ENCODE measurements around the gene SLC4A8. TPM values are rescaled to one million over a fixed set of nuclear protein-coding genes. Genes with fewer than 3 reads are reported as not detected.

Gene SLC4A8
- polyA plus RNA-seq, 1 donor (not counting 4 experiments of a cell fraction or from before 2014, with no cell fraction given) = 2.3 TPM

DNA sequence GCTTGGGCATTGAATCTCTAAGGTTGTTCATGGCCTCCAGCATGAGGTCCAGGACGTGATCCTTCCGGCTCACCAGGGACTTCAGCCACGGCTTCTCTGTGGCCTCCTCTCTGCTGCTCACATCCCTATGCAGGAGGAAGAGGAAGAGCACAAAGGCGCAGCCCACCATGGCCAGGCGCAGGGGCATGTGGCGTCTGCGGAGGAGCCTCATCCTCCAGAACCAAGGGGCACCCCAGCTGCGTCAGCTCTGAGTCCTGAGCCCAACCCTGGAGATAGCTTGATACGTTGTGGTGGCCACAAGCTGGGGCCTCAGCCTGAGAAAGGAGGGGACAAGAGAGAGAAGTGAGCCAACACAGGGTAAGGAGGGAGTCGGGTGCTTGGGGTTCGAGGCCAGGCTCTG, 45.1 kb upstream of the SLC4A8 start:
- no peak for FAIRE-seq

DNA sequence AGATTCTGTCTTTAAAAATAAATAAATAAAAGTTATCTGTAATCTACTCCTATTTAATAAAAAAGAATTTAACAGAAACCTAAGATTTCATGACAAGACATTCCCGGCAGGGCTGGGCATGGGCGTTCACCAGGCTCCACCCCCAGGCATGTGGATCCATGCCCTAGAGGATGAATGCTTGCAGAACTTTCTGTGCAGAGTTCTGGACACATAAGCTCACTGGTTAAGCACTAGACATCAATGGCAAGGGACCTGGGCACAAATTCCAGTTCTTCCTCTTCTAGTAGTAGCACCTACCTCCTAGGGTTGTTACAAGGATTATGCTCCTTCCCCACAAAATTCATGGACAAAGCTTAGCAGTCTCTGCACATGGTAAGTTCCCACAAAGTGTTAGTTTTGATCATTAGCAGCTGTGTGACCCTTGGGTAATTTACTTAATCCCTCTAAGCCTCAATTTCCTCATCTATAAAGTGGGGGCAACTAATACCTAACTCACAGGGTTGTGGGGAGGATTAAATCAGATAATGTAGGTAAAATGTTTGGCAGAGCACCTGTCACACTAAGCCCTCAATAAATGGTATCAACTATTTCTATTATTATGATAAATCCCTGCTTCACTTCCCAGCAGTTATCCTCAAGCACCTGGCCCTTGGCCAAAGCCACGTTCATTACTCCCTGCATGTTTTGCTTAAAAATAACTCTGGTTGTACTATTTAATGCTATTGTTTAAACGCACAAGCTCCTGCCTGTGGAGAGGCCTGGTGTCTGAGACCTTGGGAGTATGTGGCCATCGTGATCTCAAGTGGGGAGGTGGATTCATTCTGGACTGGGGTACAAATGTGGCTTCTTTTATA, 43.2 kb upstream of the SLC4A8 start:
- no peak for DNase-seq (ENCODE audit: low read depth, low spot score)
- H3K27me3 ChIP-seq (ENCODE audit: control insufficient read depth, extremely low read depth, insufficient read depth, low read length) = no peaks in the 10 kb centered on the region
- peaks cover 9% of the 10 kb centered on the region for H3K79me2 ChIP-seq (ENCODE audit: control insufficient read depth, insufficient read depth, low read length)
- H3K36me3 ChIP-seq (ENCODE audit: control insufficient read depth in 2 of 2, extremely low read depth in 1 of 2, insufficient read depth in 2 of 2, low read length in 2 of 2) = peaks cover 36 to 50% of the 10 kb centered on the region in 2 experiments
- no peak for FAIRE-seq
- no peaks in the 10 kb centered on the region for H3K9me1 ChIP-seq (ENCODE audit: control insufficient read depth, extremely low read depth, insufficient read depth, low read length)
- H3K9ac ChIP-seq (ENCODE audit: control insufficient read depth, extremely low read depth, insufficient read depth, low read length) = no peak overlapping the region
- H4K20me1 ChIP-seq (ENCODE audit: control insufficient read depth, extremely low read depth, insufficient read depth, low read length) = peaks cover 2% of the 10 kb centered on the region
- no peak overlapping the region for H3K27ac ChIP-seq (ENCODE audit: control insufficient read depth, insufficient read depth, low read length)
- dilution Hi-C loops (cut with MboI; ENCODE audit: extremely low pct_ligation_motif_present, low sequenced_read_pairs) = no loop called here
- no peak overlapping the region for H3K4me3 ChIP-seq (ENCODE audit: control insufficient read depth in 2 of 3, extremely low read depth in 1 of 3, insufficient read depth in 2 of 3, low read depth in 1 of 3, low read length in 3 of 3)
- peaks cover 18% of the 10 kb centered on the region for H3K4me1 ChIP-seq (ENCODE audit: control insufficient read depth, extremely low read depth, insufficient read depth, low read length)
- H3K4me2 ChIP-seq (ENCODE audit: control insufficient read depth, extremely low read depth, insufficient read depth, low read depth, low read length) = no peak overlapping the region
- no peaks in the 10 kb centered on the region for H3K9me3 ChIP-seq (ENCODE audit: control insufficient read depth, low read depth, low read length)
- TF ChIP-seq, protein P1, sequence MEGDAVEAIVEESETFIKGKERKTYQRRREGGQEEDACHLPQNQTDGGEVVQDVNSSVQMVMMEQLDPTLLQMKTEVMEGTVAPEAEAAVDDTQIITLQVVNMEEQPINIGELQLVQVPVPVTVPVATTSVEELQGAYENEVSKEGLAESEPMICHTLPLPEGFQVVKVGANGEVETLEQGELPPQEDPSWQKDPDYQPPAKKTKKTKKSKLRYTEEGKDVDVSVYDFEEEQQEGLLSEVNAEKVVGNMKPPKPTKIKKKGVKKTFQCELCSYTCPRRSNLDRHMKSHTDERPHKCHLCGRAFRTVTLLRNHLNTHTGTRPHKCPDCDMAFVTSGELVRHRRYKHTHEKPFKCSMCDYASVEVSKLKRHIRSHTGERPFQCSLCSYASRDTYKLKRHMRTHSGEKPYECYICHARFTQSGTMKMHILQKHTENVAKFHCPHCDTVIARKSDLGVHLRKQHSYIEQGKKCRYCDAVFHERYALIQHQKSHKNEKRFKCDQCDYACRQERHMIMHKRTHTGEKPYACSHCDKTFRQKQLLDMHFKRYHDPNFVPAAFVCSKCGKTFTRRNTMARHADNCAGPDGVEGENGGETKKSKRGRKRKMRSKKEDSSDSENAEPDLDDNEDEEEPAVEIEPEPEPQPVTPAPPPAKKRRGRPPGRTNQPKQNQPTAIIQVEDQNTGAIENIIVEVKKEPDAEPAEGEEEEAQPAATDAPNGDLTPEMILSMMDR (optimal IDR thresholded peaks at IDR 0.05 in 1 of 3, IDR thresholded peaks at IDR 0.05 in 1 of 3, conservative IDR thresholded peaks at IDR 0.05 in 1 of 3; ENCODE audit: extremely low read depth in 1 of 3, insufficient read depth in 2 of 3, low read length in 3 of 3) = no peak
- no peak for TF ChIP-seq EZH2 (IDR thresholded peaks at IDR 0.05; ENCODE audit: low read length)
- H2AFZ ChIP-seq (ENCODE audit: control insufficient read depth, low read length) = no peak overlapping the region

More for the DNA sequence above, 45.1 kb upstream of the SLC4A8 start:
- Histone ChIP-seq H3K9me1 (ENCODE audit: control insufficient read depth, extremely low read depth, insufficient read depth, low read length) (no peaks in the 10 kb centered on the region), H3K4me1 (ENCODE audit: control insufficient read depth, extremely low read depth, insufficient read depth, low read length) (peaks cover 18% of the 10 kb centered on the region), H3K9ac (ENCODE audit: control insufficient read depth, extremely low read depth, insufficient read depth, low read length) (no peak overlapping the region), H3K27ac (ENCODE audit: control insufficient read depth, insufficient read depth, low read length) (no peak overlapping the region), H3K9me3 (ENCODE audit: control insufficient read depth, low read depth, low read length) (no peaks in the 10 kb centered on the region), H3K79me2 (ENCODE audit: control insufficient read depth, insufficient read depth, low read length) (peaks cover 3% of the 10 kb centered on the region), H3K36me3 (ENCODE audit: control insufficient read depth in 2 of 2, extremely low read depth in 1 of 2, insufficient read depth in 2 of 2, low read length in 2 of 2) (peaks cover 35 to 51% of the 10 kb centered on the region in 2 experiments), H2AFZ (ENCODE audit: control insufficient read depth, low read length) (no peak overlapping the region), H3K4me2 (ENCODE audit: control insufficient read depth, extremely low read depth, insufficient read depth, low read depth, low read length) (no peak overlapping the region), H4K20me1 (ENCODE audit: control insufficient read depth, extremely low read depth, insufficient read depth, low read length) (peaks cover 2% of the 10 kb centered on the region), H3K4me3 (ENCODE audit: control insufficient read depth in 2 of 3, extremely low read depth in 1 of 3, insufficient read depth in 2 of 3, low read depth in 1 of 3, low read length in 3 of 3) (no peak overlapping the region), H3K27me3 (ENCODE audit: control insufficient read depth, extremely low read depth, insufficient read depth, low read length) (no peaks in the 10 kb centered on the region)
- TF ChIP-seq, protein P1 (optimal IDR thresholded peaks at IDR 0.05 in 1 of 3, IDR thresholded peaks at IDR 0.05 in 1 of 3, conservative IDR thresholded peaks at IDR 0.05 in 1 of 3; ENCODE audit: extremely low read depth in 1 of 3, insufficient read depth in 2 of 3, low read length in 3 of 3) = no peak
- TF ChIP-seq EZH2 (IDR thresholded peaks at IDR 0.05; ENCODE audit: low read length) = no peak
- DNase-seq (ENCODE audit: low read depth, low spot score) = no peak
- dilution Hi-C loops (cut with MboI; ENCODE audit: extremely low pct_ligation_motif_present, low sequenced_read_pairs) = no loop called here
